PFSK-1 (cell line): Measurements from ENCODE around the gene SOX13.

ENCODE experiments used
- FOXP2 ChIP-seq: optimal IDR thresholded peaks from 2 replicates; pipeline ENCODE3; 2011; ENCODE audit warnings: borderline replicate concordance, control low read depth, inconsistent platforms; ENCODE audit not compliant: insufficient read depth; ENCODE audit errors: extremely low read length, extremely low read depth
- POLR2AphosphoS5 ChIP-seq: IDR thresholded peaks from 2 replicates; pipeline ENCODE4 v1.6.1; 2012; ENCODE audit warnings: low read depth, mild to moderate bottlenecking, control low read depth, low read length, moderate library complexity
- REST ChIP-seq, 2 experiments: IDR thresholded peaks; 2 replicates each; pipeline versions ENCODE4 v1.6.1 to v1.8.0; 2011 to 2012; ENCODE audit warnings: low read depth in 2 of 2, low read length in 2 of 2, control low read depth in 1 of 2, inconsistent platforms in 1 of 2, mild to moderate bottlenecking in 1 of 2, moderate library complexity in 1 of 2; ENCODE audit not compliant: insufficient read depth in 1 of 2
- SIN3A ChIP-seq: IDR thresholded peaks from 2 replicates; pipeline ENCODE4 v1.6.1; 2012; ENCODE audit warnings: mild to moderate bottlenecking, low read length, moderate library complexity, borderline replicate concordance; ENCODE audit not compliant: insufficient read depth
- TAF1 ChIP-seq: IDR thresholded peaks from 2 replicates; pipeline ENCODE4 v1.6.1; 2012; ENCODE audit warnings: low read length, control low read depth, borderline replicate concordance; ENCODE audit not compliant: insufficient read depth

SOX13 gene

GRCh38 chr1:204107892-204108291 is 35.0 kb downstream of the SOX13 start:
- no peak for TF ChIP-seq SIN3A
- no peak for TF ChIP-seq TAF1
- TF ChIP-seq POLR2AphosphoS5, result no peak
- no peak for TF ChIP-seq REST (IDR thresholded peaks at IDR 0.05; ENCODE audit: insufficient read depth in 1 of 2, low read depth in 2 of 2, low read length in 2 of 2)

DNA sequence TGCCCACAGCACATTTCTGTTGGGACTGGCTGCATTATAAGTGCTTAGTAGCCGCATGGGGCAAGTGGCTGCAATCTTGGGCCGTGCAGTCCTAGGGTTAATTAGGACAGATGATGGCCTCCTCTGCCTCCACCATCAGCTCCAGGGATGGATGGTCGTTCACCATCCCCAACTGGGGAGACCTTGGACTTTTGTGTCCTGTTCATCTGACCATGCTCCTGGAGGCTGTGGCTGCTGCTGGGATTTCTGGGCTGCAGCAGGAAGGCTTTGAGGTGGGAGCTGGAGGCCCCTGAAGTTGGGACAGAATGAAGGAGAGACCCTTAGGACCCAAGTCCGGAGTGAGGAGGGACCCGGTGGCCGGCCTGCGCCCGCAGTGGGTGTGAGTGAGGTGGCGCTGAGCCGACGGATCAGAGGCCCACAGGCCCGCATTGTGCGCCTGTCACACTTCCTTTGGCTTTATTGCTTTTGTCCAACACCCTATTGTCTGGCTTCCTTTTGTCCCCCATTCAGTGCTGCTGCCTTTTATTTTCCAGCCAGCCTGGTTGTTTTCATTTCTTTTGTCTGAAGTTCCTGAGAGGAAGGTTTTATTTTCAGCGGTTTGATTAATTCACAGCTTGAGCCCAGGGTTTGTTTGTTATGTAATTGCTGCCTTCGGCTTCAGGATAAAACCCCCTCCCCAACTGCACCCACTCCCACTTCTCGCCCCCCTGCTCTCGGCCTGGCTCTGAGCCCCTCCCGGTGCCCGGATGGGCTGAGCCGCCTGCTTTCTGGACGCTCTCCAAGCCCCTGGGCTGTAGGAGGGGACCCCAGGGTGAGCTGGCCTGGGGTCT is 35.6 kb downstream of the SOX13 start:
- TF ChIP-seq REST (IDR thresholded peaks at IDR 0.05; ENCODE audit: insufficient read depth in 1 of 2, low read depth in 2 of 2, low read length in 2 of 2), result no peak
- TF ChIP-seq POLR2AphosphoS5, result no peak
- TF ChIP-seq TAF1, result no peak
- no peak for TF ChIP-seq FOXP2
- no peak for TF ChIP-seq SIN3A

DNA sequence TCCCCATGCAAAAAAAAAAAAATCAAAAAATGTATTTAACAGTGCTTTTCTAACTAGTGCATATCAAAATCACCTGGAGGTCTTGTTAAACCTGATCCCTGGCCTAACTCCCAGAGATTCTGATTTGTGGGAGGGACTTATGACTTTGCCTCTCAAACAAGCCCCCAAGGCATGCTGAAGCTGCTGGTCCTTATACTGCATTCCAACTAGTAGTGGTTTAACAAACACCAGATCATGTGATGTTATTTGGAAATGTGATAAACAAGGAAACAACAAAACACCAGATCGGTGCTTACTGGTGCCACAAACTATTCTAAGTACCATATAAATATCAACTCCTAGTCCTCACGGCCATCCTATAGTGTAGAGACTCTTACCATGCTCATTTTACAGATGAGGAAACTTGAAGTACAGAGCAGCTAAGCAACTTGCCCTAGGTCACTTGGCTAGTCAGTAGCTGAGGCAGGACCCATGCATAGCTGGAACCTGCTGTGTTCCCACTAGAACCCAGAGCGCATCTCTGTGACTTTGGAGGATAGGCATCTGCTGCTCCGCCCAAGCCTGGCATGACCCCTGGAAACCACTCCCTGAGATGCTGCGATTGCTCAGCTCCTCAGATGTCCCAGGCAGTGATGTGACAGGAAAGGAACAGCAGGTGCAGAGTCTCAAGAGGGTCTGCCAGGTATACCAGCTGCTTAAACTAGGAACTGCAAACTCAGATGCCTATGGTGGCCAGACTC is 38.1 kb downstream of the SOX13 start:
- TF ChIP-seq TAF1 (no peak), SIN3A (no peak), FOXP2 (no peak), REST (IDR thresholded peaks at IDR 0.05; ENCODE audit: insufficient read depth in 1 of 2, low read depth in 2 of 2, low read length in 2 of 2) (no peak), POLR2AphosphoS5 (no peak)

GRCh38 chr1:204112876-204113730 is 40.2 kb downstream of the SOX13 start:
- TF ChIP-seq REST (IDR thresholded peaks at IDR 0.05; ENCODE audit: insufficient read depth in 1 of 2, low read depth in 2 of 2, low read length in 2 of 2) (no peak), FOXP2 (no peak), SIN3A (no peak), TAF1 (no peak), POLR2AphosphoS5 (no peak)
